Amniotic epithelial cell (primary cell): Measurements from ENCODE around the gene UBE2E2.

Experiments
- DNase-seq: peaks from one replicate; pipeline ENCODE4 v3.0.0-alpha.2; 2010; ENCODE audit warnings: low read depth

The UBE2E2 gene

GRCh38 chr3:23389089-23389488 lies 186.0 kb downstream of the UBE2E2 start:
- no peak for DNase-seq

- DNase-seq, result no peak
Observed at GRCh38 chr3:23389686-23390085, 186.6 kb downstream of the UBE2E2 start.

- DNase-seq, result no peak
Observed at GRCh38 chr3:23390446-23390845, 187.3 kb downstream of the UBE2E2 start.

GRCh38 chr3:23390989-23391553 lies 187.9 kb downstream of the UBE2E2 start:
- DNase-seq, result no peak

GRCh38 chr3:23395115-23395514 lies 192.0 kb downstream of the UBE2E2 start:
- DNase-seq, result no peak

- no peak for DNase-seq
Observed at GRCh38 chr3:23396746-23397145, 193.6 kb downstream of the UBE2E2 start.

GRCh38 chr3:23399221-23399620 lies 196.1 kb downstream of the UBE2E2 start:
- DNase-seq, result no peak

GRCh38 chr3:23402728-23403492 lies 199.8 kb downstream of the UBE2E2 start:
- no peak for DNase-seq

GRCh38 chr3:23404246-23404645 lies 201.1 kb downstream of the UBE2E2 start:
- no peak for DNase-seq

GRCh38 chr3:23405081-23405480 lies 202.0 kb downstream of the UBE2E2 start:
- DNase-seq, result no peak

- DNase-seq, result no peak
Observed at GRCh38 chr3:23406601-23407000, 203.5 kb downstream of the UBE2E2 start.

- no peak for DNase-seq
Observed at GRCh38 chr3:23418026-23418425, 214.9 kb downstream of the UBE2E2 start.

- no peak for DNase-seq
Observed at GRCh38 chr3:23421811-23422516, 218.8 kb downstream of the UBE2E2 start.

GRCh38 chr3:23422517-23422851 lies 219.4 kb downstream of the UBE2E2 start:
- DNase-seq, result no peak

- no peak for DNase-seq
Observed at GRCh38 chr3:23425410-23425809, 222.3 kb downstream of the UBE2E2 start.

GRCh38 chr3:23430781-23431398 lies 227.8 kb downstream of the UBE2E2 start:
- DNase-seq, result no peak

GRCh38 chr3:23431764-23432163 lies 228.6 kb downstream of the UBE2E2 start:
- peak; percentile 12 for DNase-seq

- DNase-seq, result no peak
Observed at GRCh38 chr3:23435318-23435717, 232.2 kb downstream of the UBE2E2 start.

- no peak for DNase-seq
Observed at GRCh38 chr3:23435904-23436303, 232.8 kb downstream of the UBE2E2 start.

- no peak for DNase-seq
Observed at GRCh38 chr3:23437484-23438145, 234.5 kb downstream of the UBE2E2 start.

- DNase-seq, result no peak
Observed at GRCh38 chr3:23438657-23439056, 235.5 kb downstream of the UBE2E2 start.

GRCh38 chr3:23439080-23439479 lies 236.0 kb downstream of the UBE2E2 start:
- no peak for DNase-seq
